Left ventricle myocardium inferior (tissue), 1 donor: ENCODE measurements around the gene C5orf58. TPM values are rescaled to one million over a fixed set of nuclear protein-coding genes. Genes with fewer than 3 reads are reported as not detected.

Experiments
- DNase-seq: peaks from one replicate; pipeline ENCODE4 v3.0.0-alpha.2; 2020
- H3K27ac ChIP-seq: fragments of 200-600 bp; replicated peaks from 2 replicates; pipeline ENCODE4 v1.8.0; 2021
- H3K27me3 ChIP-seq: fragments of 200-600 bp; 2 replicates; pipeline ENCODE4 v1.8.0; 2021; ENCODE audit warnings: low read depth
- H3K36me3 ChIP-seq: fragments of 200-600 bp; 2 replicates; pipeline ENCODE4 v1.8.0; 2021
- H3K4me1 ChIP-seq: fragments of 200-600 bp; 2 replicates; pipeline ENCODE4 v1.8.0; 2021
- H3K4me3 ChIP-seq: fragments of 200-600 bp; 2 replicates; pipeline ENCODE4 v1.8.0; 2021; ENCODE audit warnings: mild to moderate bottlenecking, moderate library complexity
- H3K9me3 ChIP-seq: fragments of 200-600 bp; replicated peaks from 2 replicates; pipeline ENCODE4 v1.8.0; 2021
- intact Hi-C: fragments of 100-400 bp; cut with micrococcal nuclease; formaldehyde crosslinking; loops from one replicate; pipeline ENCODE4 v1.11.0; 2022
- total RNA-seq: library from RNA; stranded (reverse); fragmentation: NEBNext Ultra II Directional; extraction: Animal tissue kit (Norgen Biotek cat#: 25700); gene quantifications from one replicate; pipeline ENCODE4 v1.2.1, GENCODE V29; 2021
- TF ChIP-seq, protein P1 (sequence below): fragments of 200-600 bp; IDR thresholded peaks from 2 replicates; pipeline ENCODE4 v1.8.0; 2021; ENCODE audit warnings: antibody characterized with exemption, mild to moderate bottlenecking, borderline replicate concordance
- donor health status: DM: no; HTN: yes; CAD: no; lungs with severe emphysema.

C5orf58 gene
- total RNA-seq, 1 donor from 2014 or later, result 1.0 TPM

DNA sequence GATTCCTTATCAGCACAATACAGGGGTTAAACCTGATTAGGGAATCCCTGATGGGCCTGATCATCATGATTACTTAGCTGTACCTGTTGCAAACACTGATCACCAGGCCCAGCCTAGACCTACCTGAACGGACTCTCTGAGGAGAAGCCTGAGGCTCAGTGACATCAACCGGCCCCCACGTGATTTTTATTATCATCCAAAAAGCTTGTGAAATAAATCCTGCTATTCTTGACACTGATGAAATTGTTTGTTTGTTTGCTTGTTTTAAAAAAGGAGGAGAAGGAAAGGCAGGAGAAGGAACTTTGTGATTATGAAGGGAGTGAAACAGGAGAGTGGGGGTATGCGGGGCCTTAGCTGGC lies 46.7 kb downstream of the C5orf58 start:
- no peak for DNase-seq
- intact Hi-C loops, result no loop called here
- H3K27ac ChIP-seq, result peak overlapping the region; percentile 42
- TF ChIP-seq, protein P1, sequence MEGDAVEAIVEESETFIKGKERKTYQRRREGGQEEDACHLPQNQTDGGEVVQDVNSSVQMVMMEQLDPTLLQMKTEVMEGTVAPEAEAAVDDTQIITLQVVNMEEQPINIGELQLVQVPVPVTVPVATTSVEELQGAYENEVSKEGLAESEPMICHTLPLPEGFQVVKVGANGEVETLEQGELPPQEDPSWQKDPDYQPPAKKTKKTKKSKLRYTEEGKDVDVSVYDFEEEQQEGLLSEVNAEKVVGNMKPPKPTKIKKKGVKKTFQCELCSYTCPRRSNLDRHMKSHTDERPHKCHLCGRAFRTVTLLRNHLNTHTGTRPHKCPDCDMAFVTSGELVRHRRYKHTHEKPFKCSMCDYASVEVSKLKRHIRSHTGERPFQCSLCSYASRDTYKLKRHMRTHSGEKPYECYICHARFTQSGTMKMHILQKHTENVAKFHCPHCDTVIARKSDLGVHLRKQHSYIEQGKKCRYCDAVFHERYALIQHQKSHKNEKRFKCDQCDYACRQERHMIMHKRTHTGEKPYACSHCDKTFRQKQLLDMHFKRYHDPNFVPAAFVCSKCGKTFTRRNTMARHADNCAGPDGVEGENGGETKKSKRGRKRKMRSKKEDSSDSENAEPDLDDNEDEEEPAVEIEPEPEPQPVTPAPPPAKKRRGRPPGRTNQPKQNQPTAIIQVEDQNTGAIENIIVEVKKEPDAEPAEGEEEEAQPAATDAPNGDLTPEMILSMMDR, result no peak
- H3K4me1 ChIP-seq, result peaks cover 19% of the 10 kb centered on the region
- H3K36me3 ChIP-seq, result no peaks in the 10 kb centered on the region
- H3K9me3 ChIP-seq, result peaks cover 12% of the 10 kb centered on the region
- no peak overlapping the region for H3K4me3 ChIP-seq
- H3K27me3 ChIP-seq, result no peaks in the 10 kb centered on the region

DNA sequence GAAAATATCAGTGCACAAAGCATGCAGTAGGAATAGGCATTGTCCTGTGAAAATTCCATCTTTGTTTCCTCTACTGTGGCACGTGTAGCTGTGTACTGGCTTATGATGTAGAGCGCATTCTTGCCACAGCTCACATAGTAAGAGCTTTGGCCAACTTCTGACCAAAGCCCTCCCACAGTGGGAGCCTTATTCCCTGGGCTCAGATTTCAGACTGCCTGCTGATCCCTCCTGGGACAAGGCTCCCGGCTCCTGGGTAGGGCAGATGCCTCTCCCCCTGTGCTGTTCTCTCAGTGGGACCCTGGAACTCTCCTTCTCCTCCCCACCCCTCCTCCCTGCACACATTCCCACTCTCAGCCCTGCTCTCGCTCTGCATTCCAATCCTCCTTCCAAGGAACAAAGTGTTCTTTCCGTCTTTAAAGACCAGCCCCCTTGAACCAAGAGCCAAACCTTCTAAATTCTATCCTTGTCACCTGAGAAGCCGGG lies 47.3 kb downstream of the C5orf58 start:
- Histone ChIP-seq H3K4me3 (no peak overlapping the region), H3K36me3 (no peaks in the 10 kb centered on the region), H3K27me3 (no peaks in the 10 kb centered on the region), H3K4me1 (peaks cover 19% of the 10 kb centered on the region), H3K27ac (peak overlapping the region; percentile 42), H3K9me3 (peaks cover 17% of the 10 kb centered on the region)
- DNase-seq, result no peak
- intact Hi-C loops, result no loop called here
- TF ChIP-seq, protein P1, result no peak

DNA sequence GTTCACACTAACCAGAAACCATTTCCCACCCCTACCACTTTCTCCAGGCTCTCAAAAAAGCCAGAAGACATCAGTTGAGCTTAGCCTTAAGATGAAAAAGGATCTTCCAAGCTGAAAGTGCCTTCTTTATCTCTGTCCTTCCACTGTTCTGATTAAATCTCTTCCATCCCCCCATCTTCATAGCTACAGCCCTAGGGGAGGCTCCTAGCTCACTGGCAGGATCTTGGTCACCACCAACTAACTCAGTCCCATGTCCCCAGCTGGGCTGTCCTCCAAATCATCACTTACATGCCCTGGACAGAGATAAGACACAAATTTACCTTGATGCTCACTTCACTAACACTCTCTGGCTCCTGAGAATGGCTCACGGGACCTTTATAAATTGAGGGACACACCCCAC lies 50.5 kb downstream of the C5orf58 start:
- H3K9me3 ChIP-seq, result peaks cover 17% of the 10 kb centered on the region
- TF ChIP-seq, protein P1, result no peak
- intact Hi-C loops, result no loop called here
- no peaks in the 10 kb centered on the region for H3K36me3 ChIP-seq
- H3K27ac ChIP-seq, result no peak overlapping the region
- DNase-seq, result no peak
- H3K4me3 ChIP-seq, result no peak overlapping the region
- H3K4me1 ChIP-seq, result peaks cover 29% of the 10 kb centered on the region
- H3K27me3 ChIP-seq, result no peaks in the 10 kb centered on the region

DNA sequence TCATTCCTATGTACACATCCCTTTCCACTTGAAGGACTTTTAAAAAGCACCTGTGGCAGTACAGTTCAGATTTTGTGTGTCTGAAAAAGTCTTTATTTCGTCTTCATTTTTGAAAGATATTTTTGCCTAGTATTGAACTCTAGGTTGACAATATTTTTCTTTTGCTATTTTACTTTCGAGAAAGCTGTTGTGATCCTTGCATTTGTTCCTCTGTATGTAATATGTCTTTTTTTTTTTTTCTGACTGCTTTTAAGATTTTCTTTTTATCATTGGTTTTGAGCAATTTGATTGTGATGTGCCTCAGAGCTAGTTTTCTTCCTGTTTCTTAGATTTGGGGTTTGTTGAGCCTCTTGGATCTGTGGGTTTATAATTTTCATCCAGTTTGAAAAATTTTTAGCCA lies 51.4 kb downstream of the C5orf58 start:
- Histone ChIP-seq H3K4me3 (no peak overlapping the region), H3K27me3 (no peaks in the 10 kb centered on the region), H3K9me3 (peaks cover 17% of the 10 kb centered on the region), H3K36me3 (no peaks in the 10 kb centered on the region), H3K27ac (no peak overlapping the region), H3K4me1 (peaks cover 30% of the 10 kb centered on the region)
- DNase-seq, result no peak
- intact Hi-C loops, result no loop called here
- TF ChIP-seq, protein P1, result no peak

DNA sequence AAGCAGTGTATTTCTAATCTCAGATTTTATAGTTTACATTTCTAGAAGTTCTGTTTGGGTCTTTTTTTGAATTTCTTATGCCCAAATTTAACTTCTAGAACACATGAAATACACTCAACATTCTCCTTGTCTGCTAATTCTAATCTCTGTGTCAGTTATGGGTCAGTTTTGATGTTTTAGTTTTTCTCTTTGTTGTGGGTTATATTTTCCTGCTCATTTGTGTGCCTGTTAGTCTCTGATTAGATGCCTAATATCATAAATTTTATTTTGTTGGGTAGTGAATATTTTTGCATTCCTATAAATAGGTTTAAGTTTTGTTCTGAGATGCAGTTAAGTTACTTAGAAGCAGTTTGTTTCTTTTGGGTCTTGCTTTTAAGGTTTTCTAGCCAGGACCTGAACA lies 52.4 kb downstream of the C5orf58 start:
- Histone ChIP-seq H3K36me3 (no peaks in the 10 kb centered on the region), H3K27ac (no peak overlapping the region), H3K4me3 (no peak overlapping the region), H3K27me3 (no peaks in the 10 kb centered on the region), H3K4me1 (peaks cover 24% of the 10 kb centered on the region), H3K9me3 (peaks cover 18% of the 10 kb centered on the region)
- TF ChIP-seq, protein P1, result no peak
- intact Hi-C loops, result no loop called here
- DNase-seq, result no peak
